WERI-Rb-1 (cell line): ENCODE results near the gene ST8SIA5.

Experiments used
- DNase-seq: peaks from one replicate; pipeline ENCODE4 v3.0.0-alpha.2; 2020
- H3K27ac ChIP-seq: fragments of 250-450 bp; sonication (Bioruptor Pico); 2 replicates; pipeline ENCODE4 v1.5.1; 2020; ENCODE audit warnings: mild to moderate bottlenecking, moderate library complexity
- H3K27me3 ChIP-seq: fragments of 250-450 bp; sonication (Bioruptor Pico); 2 replicates; pipeline ENCODE4 v1.5.1; 2021; ENCODE audit warnings: mild to moderate bottlenecking, low read depth, moderate library complexity; ENCODE audit not compliant: insufficient read depth, severe bottlenecking
- H3K36me3 ChIP-seq: fragments of 250-450 bp; sonication (Bioruptor Pico); 2 replicates; pipeline ENCODE4 v1.5.1; 2020; ENCODE audit warnings: mild to moderate bottlenecking, moderate library complexity
- H3K4me3 ChIP-seq: 2 replicates; pipeline ENCODE4 v1.5.1; 2011; ENCODE audit warnings: low read depth, mild to moderate bottlenecking, control low read depth, low read length
- H3K9me3 ChIP-seq: fragments of 250-450 bp; sonication (Bioruptor Pico); 2 replicates; pipeline ENCODE4 v1.5.1; 2021; ENCODE audit warnings: mild to moderate bottlenecking, moderate library complexity; ENCODE audit not compliant: severe bottlenecking
- CTCF ChIP-seq: IDR thresholded peaks from 2 replicates; pipeline ENCODE4 v1.5.1; 2011; ENCODE audit warnings: low read depth, mild to moderate bottlenecking, control low read depth, inconsistent platforms, low read length

Gene ST8SIA5

GRCh38 chr18:46622451-46622850 lies 134.4 kb downstream of the ST8SIA5 start:
- no peaks in the 10 kb centered on the region for H3K9me3 ChIP-seq
- TF ChIP-seq CTCF = no peak
- no peaks in the 10 kb centered on the region for H3K27me3 ChIP-seq
- no peak overlapping the region for H3K27ac ChIP-seq
- H3K4me3 ChIP-seq = no peak overlapping the region
- H3K36me3 ChIP-seq = no peaks in the 10 kb centered on the region
- DNase-seq = no peak

GRCh38 chr18:46621871-46622270 lies 135.0 kb downstream of the ST8SIA5 start:
- no peak for TF ChIP-seq CTCF
- H3K4me3 ChIP-seq = no peak overlapping the region
- H3K9me3 ChIP-seq = no peaks in the 10 kb centered on the region
- no peak overlapping the region for H3K27ac ChIP-seq
- H3K27me3 ChIP-seq = no peaks in the 10 kb centered on the region
- no peaks in the 10 kb centered on the region for H3K36me3 ChIP-seq
- no peak for DNase-seq

- Histone ChIP-seq H3K27me3 (no peaks in the 10 kb centered on the region), H3K9me3 (no peaks in the 10 kb centered on the region), H3K27ac (no peak overlapping the region), H3K4me3 (no peak overlapping the region), H3K36me3 (no peaks in the 10 kb centered on the region)
- DNase-seq = no peak
- TF ChIP-seq CTCF = no peak
Measured at GRCh38 chr18:46621111-46621766, 135.6 kb downstream of the ST8SIA5 start.

GRCh38 chr18:46619559-46619958 lies 137.3 kb downstream of the ST8SIA5 start:
- H3K9me3 ChIP-seq = no peaks in the 10 kb centered on the region
- H3K27me3 ChIP-seq = no peaks in the 10 kb centered on the region
- H3K4me3 ChIP-seq = no peak overlapping the region
- H3K27ac ChIP-seq = no peak overlapping the region
- no peak for TF ChIP-seq CTCF
- H3K36me3 ChIP-seq = no peaks in the 10 kb centered on the region
- no peak for DNase-seq
